HG03196 (cell line): Measurements from ENCODE around the gene ELOVL2.
"Not testable (repeated sequence)": the region's sequence is repeated elsewhere in the genome, so short reads cannot be mapped to it uniquely, and the experiment has no call there.

Experiments
- ATAC-seq: cut with Tn5 transposase; IDR thresholded peaks from one replicate; pipeline ENCODE4 v1.9.1; 2021; ENCODE audit not compliant: unreplicated experiment

ELOVL2 gene, protein sequence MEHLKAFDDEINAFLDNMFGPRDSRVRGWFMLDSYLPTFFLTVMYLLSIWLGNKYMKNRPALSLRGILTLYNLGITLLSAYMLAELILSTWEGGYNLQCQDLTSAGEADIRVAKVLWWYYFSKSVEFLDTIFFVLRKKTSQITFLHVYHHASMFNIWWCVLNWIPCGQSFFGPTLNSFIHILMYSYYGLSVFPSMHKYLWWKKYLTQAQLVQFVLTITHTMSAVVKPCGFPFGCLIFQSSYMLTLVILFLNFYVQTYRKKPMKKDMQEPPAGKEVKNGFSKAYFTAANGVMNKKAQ

DNA sequence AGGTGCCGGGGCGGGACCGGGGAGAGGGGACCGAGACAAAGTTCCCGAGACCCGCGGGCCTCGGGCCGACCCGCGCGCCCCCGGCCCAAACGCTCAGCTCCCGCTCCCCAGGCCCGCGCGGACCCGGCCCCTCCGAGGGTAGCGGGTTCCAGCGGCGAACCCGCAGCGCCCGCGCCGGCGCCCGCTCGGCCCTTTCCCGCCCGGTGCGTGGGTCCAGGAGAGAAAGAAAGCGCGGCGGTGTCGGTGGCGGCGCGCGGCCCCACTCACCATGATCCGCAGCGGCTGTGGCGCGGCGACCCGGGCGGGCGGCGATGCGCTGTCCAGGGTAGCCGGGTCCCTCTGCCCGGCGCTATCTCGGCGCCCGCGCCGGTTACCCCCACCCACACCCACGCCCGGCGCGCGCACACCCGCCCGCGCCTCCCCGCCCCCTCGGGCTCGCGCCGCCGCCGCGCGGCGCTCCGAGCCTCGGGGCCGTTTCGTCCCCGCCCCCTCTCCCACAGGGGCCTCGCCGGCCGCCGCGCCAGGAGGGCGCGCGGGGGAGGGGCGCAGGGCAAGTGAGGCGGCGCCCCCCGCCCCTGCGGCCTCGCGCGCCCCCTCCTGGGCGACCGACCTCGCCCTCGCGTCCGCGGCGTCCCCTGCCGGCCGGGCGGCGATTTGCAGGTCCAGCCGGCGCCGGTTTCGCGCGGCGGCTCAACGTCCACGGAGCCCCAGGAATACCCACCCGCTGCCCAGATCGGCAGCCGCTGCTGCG lies at the start of gene ELOVL2:
Gene ELOVL2, minus strand, starts transcription at position 345 of the 751 bp plus-strand sequence. Its CDS starts 75 bp downstream, at position 270.
- ATAC-seq: peak; percentile 61

DNA sequence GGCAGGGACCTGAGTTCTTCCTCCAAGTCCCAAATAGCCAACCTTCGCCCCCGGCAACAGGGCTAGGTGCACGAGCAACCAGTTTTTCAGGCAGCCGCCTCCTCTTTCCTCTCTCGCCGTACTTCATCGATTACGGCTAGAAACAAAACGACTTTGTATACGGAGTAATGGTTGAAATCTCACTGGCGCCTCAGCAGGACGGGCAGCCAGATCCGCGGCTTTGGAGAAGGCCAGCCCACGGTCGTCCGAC lies 49.2 kb upstream of the ELOVL2 start:
- ATAC-seq: peak; percentile 20

DNA sequence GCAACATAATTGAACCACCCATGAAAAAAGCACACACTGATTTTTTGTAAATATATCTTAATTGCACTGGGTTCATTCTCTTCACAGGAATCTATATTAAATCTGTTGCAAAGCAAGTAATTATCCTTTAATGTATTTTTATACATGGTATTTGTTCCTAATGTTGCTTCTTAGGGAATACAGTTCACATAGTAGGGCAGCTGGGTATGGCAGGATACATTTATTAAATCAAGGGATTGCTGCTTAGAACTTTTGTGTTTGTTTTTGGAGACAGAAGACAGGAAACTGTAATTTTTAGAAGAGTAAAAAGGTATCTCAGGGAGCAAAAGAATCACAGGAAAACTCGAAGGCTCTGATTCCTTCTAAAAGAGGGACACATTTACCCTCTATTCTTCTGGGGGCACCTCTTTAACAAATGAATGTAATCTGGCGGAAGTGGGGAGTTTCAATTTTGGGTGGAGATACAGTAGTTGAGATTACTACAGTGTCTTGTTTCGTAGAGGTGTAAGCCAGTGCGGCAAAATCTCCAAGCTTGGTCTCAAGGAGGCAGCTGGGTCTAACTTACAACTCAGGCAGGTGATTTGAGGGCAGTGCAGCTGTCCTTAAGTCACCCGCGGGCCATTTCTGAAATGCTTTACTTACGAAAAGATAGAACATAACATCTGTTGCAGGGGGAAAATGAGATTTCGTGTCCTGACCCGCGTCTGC lies 48.7 kb upstream of the ELOVL2 start:
- ATAC-seq: peak; percentile 23

DNA sequence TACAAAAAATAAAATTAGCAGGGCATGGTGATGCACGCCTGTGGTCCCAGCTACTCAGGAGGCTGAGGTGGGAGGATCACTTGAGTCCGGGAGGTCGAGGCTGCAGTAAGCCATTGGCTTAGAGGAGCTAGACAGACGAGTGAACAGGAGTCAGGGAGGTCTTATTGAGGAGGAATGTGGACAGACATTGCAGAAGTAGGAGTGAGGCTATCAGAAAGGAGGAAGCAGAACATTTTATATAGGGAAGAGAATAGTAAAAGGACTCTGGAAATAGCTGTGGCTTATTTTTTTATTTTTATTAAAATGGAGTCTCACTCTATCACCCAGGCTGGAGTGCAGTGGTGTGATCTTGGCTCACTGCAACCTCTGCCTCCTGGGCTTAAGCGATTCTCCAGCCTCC lies 47.0 kb upstream of the ELOVL2 start:
- not testable (repeated sequence) for ATAC-seq

DNA sequence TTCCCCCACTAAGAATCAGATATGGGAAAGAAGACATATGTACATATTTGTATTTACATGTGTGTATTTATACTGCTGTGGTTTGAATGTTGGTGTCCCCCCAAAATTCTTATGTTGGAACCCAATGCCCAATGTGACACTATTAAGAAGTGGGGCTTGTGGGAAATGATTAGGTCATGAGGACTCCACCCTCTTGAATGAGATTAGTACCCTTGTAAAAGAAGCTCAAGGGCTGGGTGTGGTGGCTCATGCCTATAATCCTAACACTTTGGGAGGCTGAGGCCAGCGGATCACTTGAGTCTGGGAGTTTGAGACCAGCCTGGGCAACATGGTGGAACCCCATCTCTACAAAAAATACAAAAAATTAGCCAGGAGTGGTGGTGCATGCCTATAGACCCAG lies 45.6 kb upstream of the ELOVL2 start:
- no peak for ATAC-seq

DNA sequence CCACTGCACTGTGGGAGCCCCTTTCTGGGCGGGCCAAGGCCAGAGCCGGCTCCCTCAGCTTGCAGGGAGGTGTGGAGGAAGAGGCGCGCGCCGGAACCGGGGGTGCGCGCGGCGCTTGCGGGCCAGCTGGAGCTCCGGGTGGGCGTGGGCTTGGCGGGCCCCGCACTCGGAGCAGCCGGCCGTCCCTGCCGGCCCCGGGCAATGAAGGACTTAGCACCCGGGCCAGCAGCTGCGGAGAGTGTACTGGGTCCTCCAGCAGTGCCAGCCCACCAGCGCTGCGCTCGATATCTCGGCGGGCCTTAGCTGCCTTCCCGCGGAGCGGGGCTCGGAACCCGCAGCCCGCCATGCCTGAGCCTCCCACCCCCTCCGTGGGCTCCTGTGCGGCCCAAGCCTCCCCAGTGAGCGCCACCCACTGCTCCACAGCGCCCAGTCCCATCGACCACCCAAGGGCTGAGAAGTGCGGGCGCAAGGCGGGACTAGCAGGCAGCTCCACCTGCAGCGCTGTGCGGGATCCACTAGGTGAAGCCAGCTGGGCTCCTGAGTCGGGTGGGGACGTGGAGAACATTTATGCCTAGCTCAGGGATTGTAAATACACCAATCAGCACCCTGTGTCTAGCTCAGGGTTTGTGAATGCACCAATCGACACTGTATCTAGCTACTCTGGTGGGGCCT lies 43.2 kb upstream of the ELOVL2 start:
- ATAC-seq: not testable (repeated sequence)

DNA sequence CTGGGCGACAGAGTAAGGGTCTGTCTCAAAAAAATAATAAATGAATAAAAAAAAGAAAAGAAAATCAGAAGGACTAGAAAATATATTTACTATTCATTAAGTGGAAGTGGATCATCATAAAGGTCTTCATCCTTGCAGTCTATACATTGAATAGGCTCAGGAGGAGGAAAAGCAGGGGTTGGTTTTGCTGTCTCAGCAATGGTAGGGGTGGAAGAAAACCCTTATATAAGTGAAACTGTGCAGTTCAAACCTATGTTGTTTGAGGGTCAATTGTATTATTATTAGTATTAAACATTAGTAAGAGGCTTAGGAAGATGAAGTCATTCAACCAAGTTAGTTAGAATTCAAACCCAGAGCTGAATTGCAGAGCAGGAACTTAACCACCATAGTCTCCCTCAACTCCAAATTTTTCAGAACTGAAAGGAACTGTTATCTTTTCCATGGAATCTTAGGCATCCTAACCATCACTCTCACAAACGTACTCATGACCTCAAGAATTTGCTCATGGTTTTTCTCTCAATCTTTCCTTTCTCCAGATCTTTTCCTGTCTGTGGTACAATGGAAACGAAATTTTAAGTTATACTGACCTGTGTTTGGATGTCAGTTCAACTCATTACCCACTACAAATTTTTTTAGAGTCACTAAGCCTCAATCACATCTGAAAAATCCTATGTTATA lies 41.8 kb upstream of the ELOVL2 start:
- no peak for ATAC-seq

DNA sequence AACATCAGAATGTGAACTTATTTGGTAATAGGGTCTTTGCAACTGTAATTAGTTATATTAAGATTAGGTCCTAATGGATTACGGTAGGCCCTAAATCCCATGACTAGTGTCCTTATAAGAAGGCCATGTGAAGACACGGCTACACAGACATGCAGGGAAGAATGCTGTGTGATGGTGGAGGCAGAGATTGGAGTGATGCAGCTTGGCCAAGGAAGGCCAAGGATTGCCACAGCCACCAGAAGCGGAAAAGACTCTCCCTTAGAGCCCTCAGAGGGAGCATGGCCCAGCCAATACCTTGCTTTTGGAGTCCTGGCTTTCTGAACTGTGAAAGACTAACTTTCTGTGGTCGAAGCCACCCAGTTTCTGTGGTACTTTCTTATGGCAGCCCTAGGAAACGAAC lies 39.9 kb upstream of the ELOVL2 start:
- no peak for ATAC-seq

DNA sequence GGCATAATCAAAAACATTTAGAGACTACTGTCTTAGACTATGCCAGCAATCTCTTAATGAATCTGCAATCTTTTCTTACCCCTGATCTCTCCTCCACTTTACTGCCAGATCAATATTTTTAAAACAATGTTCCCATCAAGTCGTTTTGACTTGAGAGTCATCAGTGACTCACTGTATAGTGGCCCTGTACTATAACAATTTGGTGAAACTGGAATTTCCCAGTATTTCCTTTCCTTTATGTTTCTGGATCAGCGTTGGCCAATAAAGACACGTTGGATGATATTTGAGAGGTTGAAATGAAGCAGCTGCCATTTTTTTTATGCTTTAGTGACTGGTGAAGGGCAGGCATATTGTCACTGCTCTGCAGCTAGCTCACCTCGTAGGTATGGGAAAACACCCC lies 39.4 kb upstream of the ELOVL2 start:
- ATAC-seq: no peak

DNA sequence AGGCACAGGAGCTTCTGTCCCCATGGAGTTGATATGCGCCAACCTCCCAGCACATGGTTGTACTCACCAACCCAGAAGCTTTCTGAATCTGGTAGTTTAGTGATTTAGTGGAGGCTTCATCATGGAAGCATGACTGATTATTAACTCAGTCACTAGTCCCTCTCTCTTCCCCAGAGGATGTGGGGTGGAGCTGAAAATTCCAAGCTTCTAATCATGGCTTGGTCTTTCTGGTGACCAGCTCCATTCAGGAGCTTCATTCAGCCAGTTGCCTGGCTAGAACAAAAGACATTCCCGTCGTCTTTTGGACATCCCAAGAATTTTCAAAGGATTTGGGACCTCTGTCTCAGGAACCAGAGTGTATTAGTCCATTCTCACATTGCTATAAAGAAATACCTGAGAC lies 36.2 kb upstream of the ELOVL2 start:
- ATAC-seq: no peak

DNA sequence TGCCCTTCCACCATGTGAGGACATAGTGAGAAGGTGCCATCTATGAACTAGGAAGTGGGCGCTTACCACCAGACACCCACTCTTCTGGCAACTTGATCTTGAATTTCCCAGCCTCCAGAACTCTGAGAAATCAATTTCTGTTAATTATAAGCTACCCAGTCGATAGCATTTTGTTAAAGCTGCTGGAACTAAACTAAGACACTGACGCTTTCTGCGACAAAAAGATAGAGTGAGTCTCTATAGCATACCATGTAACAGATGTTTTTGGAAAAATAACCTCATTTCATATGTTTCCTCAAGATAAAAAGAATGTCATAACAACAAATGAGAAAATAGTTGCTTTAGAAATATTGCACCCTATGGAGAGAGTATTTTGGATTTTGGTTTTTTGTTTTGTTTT lies 34.2 kb upstream of the ELOVL2 start:
- no peak for ATAC-seq

DNA sequence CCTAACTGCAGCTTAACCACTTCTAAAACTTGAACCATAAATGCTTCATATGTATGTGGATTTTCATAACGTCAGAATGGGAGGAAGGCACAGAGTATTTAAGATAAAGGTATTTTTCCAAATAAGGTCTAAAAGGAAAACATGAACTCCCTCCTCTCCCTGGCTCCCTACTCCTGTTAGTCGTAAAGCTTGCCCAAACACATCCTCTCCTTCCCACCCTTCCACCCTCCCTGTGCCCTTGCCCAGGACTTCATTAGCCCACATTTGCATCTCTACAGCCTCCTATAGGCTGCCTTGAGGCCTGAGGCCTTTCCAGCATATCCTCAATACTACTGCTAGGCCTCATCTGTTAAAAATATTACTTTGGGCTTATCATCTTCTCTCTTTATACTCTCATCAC lies 32.4 kb upstream of the ELOVL2 start:
- no peak for ATAC-seq

DNA sequence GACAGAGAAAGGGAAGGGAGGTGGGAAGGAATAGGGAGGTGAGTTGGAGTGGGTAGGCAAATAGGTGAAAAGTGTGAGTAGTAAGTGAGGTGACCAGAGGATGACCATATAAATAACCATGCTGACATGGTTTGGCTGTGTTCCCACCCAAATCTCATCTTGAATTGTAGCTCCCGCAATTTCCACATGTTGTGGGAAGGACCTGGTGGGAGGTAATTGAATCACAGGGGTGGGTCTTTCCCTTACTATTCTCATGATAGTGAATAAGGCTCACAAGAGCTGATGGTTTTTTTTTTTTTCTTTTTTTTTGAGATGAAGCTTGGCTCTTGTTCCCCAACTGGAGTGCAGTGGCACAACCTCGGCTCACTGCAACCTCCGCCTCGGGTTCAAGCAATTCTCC lies 28.0 kb upstream of the ELOVL2 start:
- ATAC-seq: no peak

DNA sequence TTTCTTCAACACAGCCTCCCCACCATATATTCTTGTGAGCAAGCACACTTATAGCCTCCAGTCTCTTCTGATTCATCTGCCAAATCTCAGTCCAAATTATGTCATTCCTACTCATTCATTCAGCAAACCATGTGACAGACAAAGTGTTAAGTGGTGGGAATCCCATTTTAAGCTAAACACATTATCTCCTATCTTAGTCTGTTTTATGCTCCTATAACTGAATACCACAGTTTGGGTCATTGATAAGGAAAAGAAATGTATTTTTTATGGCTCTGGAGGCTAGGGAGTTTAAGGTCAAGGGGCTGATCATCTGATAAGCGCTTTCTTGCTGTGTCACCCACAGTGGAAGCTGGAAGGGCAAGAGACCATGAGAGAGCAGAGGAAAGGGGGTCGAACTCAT lies 25.7 kb upstream of the ELOVL2 start:
- no peak for ATAC-seq

DNA sequence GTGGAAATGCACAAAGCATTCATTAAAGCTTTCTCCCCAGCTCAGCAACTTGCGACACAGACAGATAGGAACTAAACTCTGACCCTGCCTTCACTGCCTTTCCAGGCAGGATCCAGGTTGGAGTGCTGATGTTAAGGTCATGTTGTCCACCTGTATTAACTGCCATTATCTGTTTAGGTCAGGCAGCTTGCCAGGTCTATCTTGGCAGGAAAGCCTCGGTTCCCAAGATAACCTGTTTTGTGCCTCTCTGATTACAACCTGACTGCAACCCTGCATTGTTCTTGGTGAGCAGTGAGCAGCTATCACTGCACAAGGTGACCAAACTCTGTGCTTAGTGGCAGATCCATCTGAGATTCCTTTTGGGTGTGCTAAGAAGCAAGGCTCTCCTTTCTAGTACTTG lies 23.2 kb upstream of the ELOVL2 start:
- ATAC-seq: no peak

DNA sequence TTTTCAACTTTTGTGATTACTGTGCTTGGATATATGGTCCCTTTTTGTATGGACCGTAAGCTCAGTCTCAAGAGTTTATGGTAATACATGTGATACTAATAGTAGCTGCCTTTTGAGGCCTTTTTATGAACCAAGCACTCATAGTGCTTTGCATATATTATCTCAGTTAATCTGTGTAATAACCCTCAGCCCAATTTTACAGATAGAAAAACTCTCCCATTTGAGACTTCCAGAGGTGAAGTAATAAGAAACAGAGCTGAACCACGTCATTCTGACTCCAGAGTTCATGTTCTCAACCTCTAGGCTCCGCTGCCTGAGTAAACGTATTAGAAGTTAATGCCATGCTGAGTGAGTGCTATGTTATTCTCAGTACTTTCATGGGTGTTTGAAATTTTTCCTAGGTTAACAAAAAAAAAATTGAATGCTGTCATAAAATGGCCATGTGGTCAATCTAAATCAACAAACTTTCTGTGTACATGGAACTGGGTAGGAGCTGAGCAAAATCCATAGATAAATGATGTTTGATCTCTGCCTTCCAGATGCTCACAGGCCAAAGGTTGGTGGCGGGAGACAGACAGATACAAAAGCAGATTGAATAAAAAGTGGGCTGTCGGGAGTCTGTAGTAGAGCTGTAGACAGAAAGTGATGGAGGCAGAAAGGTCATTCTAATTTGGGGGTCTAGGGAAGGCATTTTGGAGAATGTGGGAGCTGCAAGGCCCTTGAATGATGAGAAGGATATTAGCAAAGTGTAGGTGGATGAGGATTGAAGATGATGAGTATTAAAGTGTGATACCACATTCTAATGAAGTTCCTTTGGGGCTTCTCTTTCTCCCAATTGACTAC lies 22.6 kb upstream of the ELOVL2 start:
- no peak for ATAC-seq

DNA sequence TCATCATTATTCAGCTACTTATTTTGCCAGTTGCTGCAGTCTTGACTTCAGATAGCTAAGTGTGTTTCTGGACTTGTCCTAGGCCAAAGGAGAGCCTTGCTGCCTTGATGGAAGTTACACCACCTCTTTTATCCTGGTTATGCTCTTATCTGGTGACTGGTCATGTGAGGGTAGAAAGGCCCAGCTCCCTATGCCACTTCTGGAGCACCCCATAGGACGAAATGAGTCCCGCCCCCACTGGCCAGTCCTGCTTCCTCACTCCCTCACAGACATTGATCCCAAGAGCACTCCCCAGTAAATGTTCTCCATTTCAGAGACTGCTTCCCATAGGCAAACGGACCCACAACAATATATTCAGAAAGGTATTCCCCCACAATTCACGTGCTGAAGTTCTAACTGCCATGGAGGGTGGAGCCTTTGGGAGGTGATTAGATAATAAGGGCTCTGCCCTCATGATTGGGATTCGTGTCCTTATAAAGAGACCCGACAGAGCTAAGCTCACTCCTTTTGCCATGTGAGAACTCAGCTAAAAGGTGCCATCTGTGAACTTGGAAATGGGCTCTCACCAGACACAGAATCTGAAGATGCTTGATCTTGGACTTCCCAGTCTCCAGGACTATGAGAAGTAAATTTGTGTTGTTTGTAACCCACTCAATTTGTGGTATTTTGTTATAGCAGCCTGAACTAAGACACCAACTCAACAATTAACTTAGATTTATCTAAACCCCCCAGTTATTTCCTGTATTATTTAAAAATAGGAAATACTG lies 21.5 kb upstream of the ELOVL2 start:
- ATAC-seq: no peak

DNA sequence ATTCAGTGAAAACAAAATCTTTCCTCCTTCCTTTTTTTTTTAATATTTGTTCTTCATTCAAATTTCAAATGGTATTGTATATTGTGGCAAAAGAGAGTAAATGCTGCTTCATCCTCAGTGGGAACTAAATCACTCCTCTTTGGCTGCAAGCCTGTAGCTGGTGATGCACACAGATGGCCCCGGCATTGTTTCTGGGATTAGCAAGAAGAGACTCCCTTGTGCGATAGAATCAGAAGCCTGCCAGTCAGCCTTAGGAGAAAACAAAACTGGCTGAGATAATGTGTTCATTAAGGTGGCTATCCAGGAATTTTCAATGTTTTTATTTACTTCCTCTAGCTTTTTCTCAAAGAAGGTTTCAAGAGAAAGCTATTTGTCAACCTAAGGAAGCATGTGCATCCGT lies 20.7 kb upstream of the ELOVL2 start:
- ATAC-seq: no peak

DNA sequence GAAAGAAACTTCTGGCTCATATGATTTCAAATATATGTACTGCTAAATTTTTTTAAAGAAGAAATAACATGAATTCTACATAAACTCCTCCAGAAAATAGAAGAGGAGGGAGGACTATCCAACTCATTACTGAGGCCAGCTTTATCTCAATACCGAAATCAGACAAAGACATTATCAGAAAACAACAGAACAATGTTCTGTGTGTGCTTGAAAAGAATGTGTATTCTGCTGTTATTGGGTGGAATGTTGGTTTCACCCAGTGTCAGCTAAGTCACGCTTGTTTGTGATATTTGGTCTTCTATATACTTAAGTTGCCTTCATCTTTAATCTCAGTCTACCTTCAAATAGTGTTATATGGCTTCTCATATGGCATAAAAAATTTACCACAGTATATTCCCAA lies 18.6 kb upstream of the ELOVL2 start:
- ATAC-seq: no peak

DNA sequence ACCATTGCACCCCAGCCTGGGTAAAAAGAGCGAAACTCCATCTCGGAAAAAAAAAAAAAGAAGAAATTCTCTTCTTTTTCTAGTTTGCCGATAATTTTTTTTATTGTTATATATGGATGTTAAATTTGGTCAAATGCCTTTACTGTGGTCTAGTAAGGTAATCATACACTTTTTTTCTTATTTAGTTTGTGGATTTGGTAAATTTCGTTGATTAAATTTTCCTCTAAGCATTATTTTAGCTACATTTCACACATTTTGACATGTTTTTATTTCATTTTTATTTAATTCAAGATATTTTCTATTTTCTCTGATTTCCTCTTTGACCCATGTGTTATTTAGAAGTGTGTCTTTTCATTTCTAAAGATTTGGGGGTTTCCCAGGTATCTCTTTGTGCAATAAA lies 18.0 kb upstream of the ELOVL2 start:
- no peak for ATAC-seq
